Hypothalamus (tissue), 51 donors: ENCODE measurements around the gene HECTD2.
A peak's percentile ranks its signal among the peaks of the same experiment; 100 is the strongest.
"Not testable (repeated sequence)": the region's sequence is repeated elsewhere in the genome, so short reads cannot be mapped to it uniquely, and the experiment has no call there.

ENCODE experiments used
- DNase-seq, 51 donors: peaks; one replicate each; lab custom pipeline; 2025; lab: John Stamatoyannopoulos, UW

The HECTD2 gene

GRCh38 chr10:91410638-91411371 lies 661 bp downstream of the HECTD2 start:
- DNase-seq: peak in 27 of 51 donors; percentile 8 to 66 (median 29)

GRCh38 chr10:91411621-91412020 lies 1.5 kb downstream of the HECTD2 start:
- DNase-seq: peak in 1 of 51 donors; percentile 20

GRCh38 chr10:91412354-91413087 lies 2.4 kb downstream of the HECTD2 start:
- peak in 2 of 51 donors; percentile 2 to 3 for DNase-seq

- no peak for DNase-seq
These were observed 5.7 kb downstream of the HECTD2 start for GRCh38 chr10:91415816-91416215.

GRCh38 chr10:91416339-91416855 lies 6.3 kb downstream of the HECTD2 start:
- DNase-seq: no peak

GRCh38 chr10:91418416-91418815 lies 8.3 kb downstream of the HECTD2 start:
- DNase-seq: no peak

GRCh38 chr10:91420868-91421267 lies 10.7 kb downstream of the HECTD2 start:
- DNase-seq: no peak

GRCh38 chr10:91422915-91423314 lies 12.8 kb downstream of the HECTD2 start:
- no peak for DNase-seq

- DNase-seq: no peak
These were observed 13.9 kb downstream of the HECTD2 start for GRCh38 chr10:91424016-91424415.

- no peak for DNase-seq
These were observed 22.0 kb downstream of the HECTD2 start for GRCh38 chr10:91432175-91432574.

GRCh38 chr10:91433620-91434019 lies 23.5 kb downstream of the HECTD2 start:
- no peak for DNase-seq

GRCh38 chr10:91434041-91434440 lies 23.9 kb downstream of the HECTD2 start:
- DNase-seq: no peak

- no peak for DNase-seq
These were observed 25.1 kb downstream of the HECTD2 start for GRCh38 chr10:91435241-91435640.

- not testable (repeated sequence) for DNase-seq
These were observed 28.1 kb downstream of the HECTD2 start for GRCh38 chr10:91438228-91438627.

GRCh38 chr10:91444211-91445182 lies 34.4 kb downstream of the HECTD2 start:
- DNase-seq: no peak

- no peak for DNase-seq
These were observed 41.9 kb downstream of the HECTD2 start for GRCh38 chr10:91452063-91452462.

GRCh38 chr10:91453535-91453934 lies 43.4 kb downstream of the HECTD2 start:
- DNase-seq: no peak

- DNase-seq: not testable (repeated sequence)
These were observed 45.0 kb downstream of the HECTD2 start for GRCh38 chr10:91455135-91455534.

- DNase-seq: no peak
These were observed 50.5 kb downstream of the HECTD2 start for GRCh38 chr10:91460681-91461080.

- DNase-seq: no peak
These were observed 52.3 kb downstream of the HECTD2 start for GRCh38 chr10:91462423-91462822.

GRCh38 chr10:91464500-91464899 lies 54.4 kb downstream of the HECTD2 start:
- no peak for DNase-seq
